Activated T-cell treated with anti-CD3 and anti-CD28 coated beads, Interleukin-2, amount 50 U/mL, for 48 hours (primary cell): ENCODE results near the gene GRIK4.

Source experiments
- DNase-seq, 2 experiments: peaks; one replicate each; pipeline ENCODE4 v3.0.0-alpha.2; 2020

The GRIK4 gene

DNA sequence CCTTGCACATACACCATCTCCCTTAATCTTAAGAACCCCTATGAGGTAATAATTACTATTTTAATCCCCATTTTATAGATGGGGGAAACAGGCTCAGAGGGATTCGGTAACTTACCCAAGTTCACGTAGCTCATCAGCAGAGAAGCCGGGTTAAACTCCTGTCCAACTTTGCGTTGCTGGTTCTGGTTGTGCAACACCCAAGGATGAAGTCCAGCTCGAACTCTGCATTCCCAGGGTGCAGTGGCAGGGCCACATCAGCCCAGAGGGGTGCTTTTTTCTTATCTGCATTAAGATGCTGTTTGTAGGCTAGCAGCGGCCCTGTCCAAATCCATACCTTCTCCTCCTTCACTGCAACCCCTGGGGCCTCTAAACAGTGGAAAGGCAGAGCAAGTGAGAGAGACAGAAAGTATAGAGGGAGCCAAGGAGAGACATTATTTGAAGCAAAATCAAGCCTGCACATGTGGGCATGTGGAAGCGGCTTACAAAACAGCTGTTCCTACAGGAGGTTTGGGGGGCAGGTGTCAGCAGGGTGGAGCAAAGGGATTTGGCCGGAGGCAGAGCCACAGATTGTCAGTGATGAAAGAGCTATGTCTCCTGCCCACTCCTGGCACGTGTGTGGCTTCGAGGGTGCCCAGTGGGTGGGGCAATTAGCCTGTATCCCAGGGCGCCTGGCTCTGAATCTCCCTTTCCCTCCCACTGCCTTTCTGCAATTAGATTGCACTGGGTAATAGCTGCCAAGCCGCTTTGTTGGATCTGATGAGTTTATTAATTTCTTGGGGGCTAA lies 382.8 kb downstream of the GRIK4 start:
- no peak for DNase-seq

GRCh38 chr11:120896687-120897086 lies 385.1 kb downstream of the GRIK4 start:
- DNase-seq = no peak

- DNase-seq = no peak
Measured at GRCh38 chr11:120898568-120898967, 387.0 kb downstream of the GRIK4 start.

- DNase-seq = no peak
Measured at GRCh38 chr11:120899720-120900119, 388.2 kb downstream of the GRIK4 start.

DNA sequence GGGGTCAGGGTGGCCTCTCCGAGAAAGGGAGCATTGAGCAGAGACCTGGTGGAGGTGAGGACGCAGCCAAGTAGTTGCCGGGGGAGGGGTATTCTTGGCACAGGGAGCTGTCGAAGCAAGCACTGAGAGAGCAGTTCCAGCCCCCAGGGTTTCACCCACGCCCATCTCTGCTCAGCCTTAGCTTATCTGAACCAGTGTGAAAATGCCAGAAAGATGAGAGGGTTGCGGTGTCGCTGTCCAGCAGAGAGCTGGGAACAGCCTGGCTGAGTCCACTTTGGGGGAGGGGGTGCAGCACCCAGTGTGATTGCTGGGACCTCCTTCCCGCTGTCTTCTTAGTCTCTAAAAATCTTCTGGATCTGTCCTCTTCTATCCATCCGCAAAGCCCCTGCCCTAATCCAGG lies 389.1 kb downstream of the GRIK4 start:
- DNase-seq = no peak

DNA sequence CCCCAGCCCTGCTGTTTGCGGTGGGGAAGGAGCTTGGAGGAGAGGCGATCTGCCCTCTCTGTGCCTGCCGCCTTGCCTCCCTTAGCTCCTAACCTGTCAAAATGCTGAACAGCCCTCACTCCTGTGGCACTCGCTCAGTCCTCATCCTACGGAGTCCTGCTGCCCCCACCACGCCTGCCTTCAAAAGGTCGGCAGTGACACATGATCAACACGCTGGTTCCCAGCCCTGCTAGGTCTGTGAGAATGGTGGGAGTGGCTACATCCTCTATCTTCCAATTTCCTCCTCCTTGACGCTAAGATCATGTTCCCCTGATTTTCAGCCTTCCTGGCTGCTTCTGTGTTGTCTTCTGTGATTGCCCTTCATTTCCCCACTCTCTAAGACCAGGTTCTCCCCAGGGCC lies 392.1 kb downstream of the GRIK4 start:
- no peak for DNase-seq

- no peak for DNase-seq
Measured at GRCh38 chr11:120904116-120904515, 392.6 kb downstream of the GRIK4 start.

- no peak for DNase-seq
Measured at GRCh38 chr11:120906766-120907165, 395.2 kb downstream of the GRIK4 start.

- no peak for DNase-seq
Measured at GRCh38 chr11:120907971-120908370, 396.4 kb downstream of the GRIK4 start.

GRCh38 chr11:120908461-120909181 lies 397.1 kb downstream of the GRIK4 start:
- no peak for DNase-seq

DNA sequence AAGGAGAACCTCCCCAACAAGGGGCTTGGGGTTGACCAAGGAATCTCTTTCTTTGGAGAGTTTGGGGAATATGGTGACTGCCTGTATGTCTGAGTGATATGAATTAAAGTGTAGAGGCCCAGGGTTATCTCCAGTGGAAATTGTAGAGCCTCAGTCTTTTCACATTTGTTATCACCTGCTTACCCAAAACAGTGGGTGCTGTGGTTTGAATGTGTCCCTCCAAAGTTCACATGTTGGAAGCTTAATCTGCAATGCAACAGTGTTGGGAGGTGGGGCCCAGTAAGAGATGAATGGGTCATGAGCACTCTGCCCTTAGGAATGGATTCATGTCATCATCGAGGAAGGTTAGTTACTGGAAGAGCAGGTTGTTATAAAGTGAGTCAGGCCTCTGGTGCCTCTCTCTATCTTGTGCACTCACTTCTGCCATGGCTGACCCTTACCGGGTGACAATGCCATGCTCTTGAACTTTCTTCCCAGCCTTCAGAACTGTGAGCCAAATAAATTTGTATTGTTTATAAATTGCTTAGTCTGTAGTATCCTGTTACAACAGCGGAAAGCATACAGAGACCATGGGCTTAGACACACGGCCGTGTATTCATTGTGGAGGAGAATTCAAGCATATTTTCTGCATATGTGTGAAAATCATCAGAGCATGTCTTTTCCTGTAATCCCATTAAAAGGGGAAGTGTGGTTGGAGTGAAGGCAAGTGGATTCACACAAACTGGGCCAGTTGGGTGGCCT lies 398.3 kb downstream of the GRIK4 start:
- no peak for DNase-seq

DNA sequence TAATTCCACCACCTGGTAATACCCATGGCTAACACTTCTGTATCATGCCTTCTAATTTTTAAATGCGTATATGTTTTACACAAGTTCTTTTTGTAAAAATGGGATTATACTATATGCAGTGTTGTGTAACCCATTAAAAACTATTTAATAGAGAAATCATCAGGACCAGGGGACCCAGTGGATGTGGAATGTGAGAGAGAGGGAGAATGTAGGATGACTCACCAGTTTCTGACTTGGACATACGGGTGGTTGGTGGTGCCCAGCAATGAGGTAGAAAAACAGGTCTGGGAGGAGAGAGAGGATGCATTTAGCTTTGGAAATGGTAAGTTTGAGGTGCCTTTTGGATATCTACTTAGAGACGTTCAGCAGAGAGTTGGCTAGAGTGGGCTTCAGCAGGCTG lies 400.4 kb downstream of the GRIK4 start:
- no peak for DNase-seq

GRCh38 chr11:120912504-120912903 lies 401.0 kb downstream of the GRIK4 start:
- no peak for DNase-seq

DNA sequence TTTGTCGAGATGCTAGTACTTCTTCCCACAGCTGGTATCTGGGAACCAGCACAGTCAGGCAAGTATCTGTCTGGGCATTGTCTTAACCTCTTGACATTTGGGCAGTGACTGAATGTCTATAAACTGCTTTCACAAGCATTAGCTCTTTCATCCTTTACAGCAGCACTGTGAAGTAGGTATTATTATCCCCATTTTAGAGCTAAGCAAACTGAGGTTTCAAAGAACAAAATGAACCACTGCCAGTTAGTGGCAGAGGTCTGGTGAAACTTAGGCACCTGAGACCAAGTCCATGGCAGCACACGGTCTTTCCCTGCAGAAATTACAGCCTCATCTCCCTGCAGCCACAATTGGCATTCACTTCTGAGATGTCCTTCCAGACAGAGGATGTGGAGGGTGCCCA lies 401.4 kb downstream of the GRIK4 start:
- no peak for DNase-seq

GRCh38 chr11:120914021-120914420 lies 402.5 kb downstream of the GRIK4 start:
- no peak for DNase-seq

- no peak for DNase-seq
Measured at GRCh38 chr11:120914601-120915000, 403.1 kb downstream of the GRIK4 start.

DNA sequence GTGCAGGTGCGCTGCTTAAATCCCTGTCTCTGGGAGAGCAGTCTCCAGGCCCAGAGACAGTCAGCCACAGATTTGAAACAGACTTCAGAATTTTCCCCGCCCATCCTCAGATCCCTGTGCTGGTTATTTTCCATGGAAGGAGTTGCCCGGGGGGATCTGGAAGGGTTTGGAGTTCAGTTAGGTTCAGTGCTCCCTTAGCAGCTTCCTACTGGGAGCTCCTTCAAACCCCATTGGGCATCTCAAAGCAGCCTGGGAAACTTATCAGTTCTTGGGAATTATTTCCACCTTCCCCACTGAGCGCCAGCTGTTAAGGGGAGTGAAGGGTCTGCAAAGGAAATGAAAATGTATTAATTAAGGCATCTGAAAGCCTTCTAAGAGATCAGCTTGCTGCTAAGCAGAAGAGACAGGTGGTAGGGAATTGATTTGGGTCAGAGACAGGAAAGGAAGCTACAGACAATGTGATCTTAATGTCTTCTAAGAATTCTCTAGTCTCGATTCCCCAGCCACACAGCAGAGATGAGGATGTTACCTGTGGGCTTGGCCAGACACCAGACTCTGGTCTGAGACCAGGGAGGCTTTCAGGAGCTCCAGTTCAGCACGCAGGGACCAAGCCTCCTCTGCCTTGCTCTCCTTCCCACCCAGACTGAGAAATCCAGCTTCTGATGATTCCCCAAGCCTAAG lies 406.2 kb downstream of the GRIK4 start:
- no peak for DNase-seq

DNA sequence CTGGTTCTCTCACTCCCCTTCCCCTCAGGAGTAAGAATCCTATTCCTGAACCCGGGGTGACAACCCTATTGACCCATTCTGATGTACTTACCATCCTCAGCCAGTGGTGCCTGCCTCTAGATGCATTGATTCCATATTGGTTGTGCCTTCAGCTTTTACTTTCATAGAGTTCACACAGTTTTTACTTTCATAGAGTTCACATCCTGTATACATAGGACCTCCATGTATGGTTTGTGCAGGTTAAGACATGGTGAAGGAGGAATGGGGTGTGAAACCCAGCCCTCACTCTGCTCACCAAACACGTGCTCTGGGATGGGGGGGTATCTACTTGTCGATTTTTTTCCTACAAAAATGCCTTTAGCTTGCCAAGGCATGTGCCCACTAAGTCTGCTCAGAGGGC lies 406.7 kb downstream of the GRIK4 start:
- no peak for DNase-seq

GRCh38 chr11:120919045-120919444 lies 407.5 kb downstream of the GRIK4 start:
- no peak for DNase-seq

DNA sequence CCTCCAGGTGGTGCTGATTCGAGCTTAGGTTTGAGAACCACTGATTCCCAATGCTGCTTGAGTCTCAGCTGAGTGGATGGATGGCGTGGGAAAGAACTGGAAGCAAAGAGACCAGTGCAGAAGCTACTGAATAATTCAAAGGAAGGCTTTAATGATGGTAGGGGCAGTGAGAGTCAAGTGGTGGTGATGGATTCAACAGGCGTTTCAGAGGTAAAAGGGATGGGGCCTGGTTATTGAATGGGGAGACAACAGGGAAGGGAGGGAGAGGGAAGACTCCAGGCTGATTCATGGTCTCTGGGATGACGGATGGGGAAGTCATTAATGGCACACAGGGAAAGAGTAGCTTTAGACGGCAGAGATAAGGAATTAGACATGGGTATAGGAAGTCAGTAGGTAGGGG lies 408.0 kb downstream of the GRIK4 start:
- no peak for DNase-seq

- no peak for DNase-seq
Measured at GRCh38 chr11:120923866-120924508, 412.4 kb downstream of the GRIK4 start.

GRCh38 chr11:120925944-120926343 lies 414.4 kb downstream of the GRIK4 start:
- DNase-seq = no peak

DNA sequence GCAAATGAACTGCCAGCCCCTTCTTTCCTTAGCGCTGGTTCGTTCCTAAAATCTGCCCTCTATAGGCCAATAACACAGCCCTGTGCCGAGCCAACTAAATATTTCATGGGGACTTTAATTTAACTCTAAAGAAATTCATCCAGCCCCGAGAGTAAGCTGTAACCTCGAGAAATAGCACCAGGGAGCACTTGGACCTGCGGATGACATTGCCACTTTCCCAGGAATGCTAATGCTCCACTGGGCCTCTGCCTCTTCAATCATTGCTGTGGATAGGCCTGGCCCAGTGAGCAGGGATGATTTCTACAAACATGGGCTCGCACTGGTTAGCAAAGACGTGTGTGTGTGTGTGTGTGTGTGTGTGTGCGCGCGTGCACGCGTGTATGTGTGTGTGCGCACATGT lies 417.1 kb downstream of the GRIK4 start:
- no peak for DNase-seq
